ENCODE measurements around the gene NUDT16L1. TPM values are rescaled to one million over a fixed set of nuclear protein-coding genes. Genes with fewer than 3 reads are reported as not detected.

The NUDT16L1 gene
- total and polyA plus RNA-seq, 9 of the 15 experiments (the other 6 are each of a cell fraction or from before 2014, with no cell fraction given) = 1.4 to 37.6 (median 13.7) TPM

- TF ChIP-seq PRDM10 (IDR thresholded peaks at IDR 0.05; ENCODE audit: partially characterized antibody) = peak; percentile 23
- no peak for TF ChIP-seq CC2D1A (IDR thresholded peaks at IDR 0.05)
- TF ChIP-seq HNRNPK (IDR thresholded peaks at IDR 0.05; ENCODE audit: low read depth, low read length, poor library complexity, severe bottlenecking) = no peak
- peak; percentile 91 for TF ChIP-seq USF2 (CRISPR knock-in tag; IDR thresholded peaks at IDR 0.05)
- no peak for TF ChIP-seq LCOR (CRISPR knock-in tag; IDR thresholded peaks at IDR 0.05)
- TF ChIP-seq SPI1 (IDR thresholded peaks at IDR 0.05; ENCODE audit: borderline replicate concordance, low read depth, low read length) = no peak
- TF ChIP-seq ZFX (CRISPR knock-in tag; IDR thresholded peaks at IDR 0.05) = no peak
- no peak for TF ChIP-seq ZNF780A (CRISPR knock-in tag; IDR thresholded peaks at IDR 0.05)
- no peak for TF ChIP-seq BRF1 (IDR thresholded peaks at IDR 0.05; ENCODE audit: borderline replicate concordance, extremely low read depth, insufficient read length)
- no peak for TF ChIP-seq HDAC2 (IDR thresholded peaks at IDR 0.05)
- TF ChIP-seq CBFA2T2 (conservative IDR thresholded peaks at IDR 0.05) = peak; percentile 52
- TF ChIP-seq FOXA3 (CRISPR knock-in tag; conservative IDR thresholded peaks at IDR 0.05 in 1 of 2, IDR thresholded peaks at IDR 0.05 in 1 of 2) = no peak
- TF ChIP-seq ZNF408 (CRISPR knock-in tag; IDR thresholded peaks at IDR 0.05; ENCODE audit: low read depth) = no peak
- TF ChIP-seq TGIF2 (CRISPR knock-in tag; IDR thresholded peaks at IDR 0.05) = no peak
- TF ChIP-seq ZNF3 (CRISPR knock-in tag; IDR thresholded peaks at IDR 0.05) = no peak
- TF ChIP-seq PHF21A (IDR thresholded peaks at IDR 0.05; ENCODE audit: borderline replicate concordance, low read depth) = no peak
- TF ChIP-seq RBM25 (IDR thresholded peaks at IDR 0.05; ENCODE audit: low read depth, low read length, severe bottlenecking) = no peak
- TF ChIP-seq SP1 (CRISPR knock-in tag; IDR thresholded peaks at IDR 0.05) = no peak
- TF ChIP-seq HDAC3 (IDR thresholded peaks at IDR 0.05; ENCODE audit: borderline replicate concordance, partially characterized antibody) = no peak
- TF ChIP-seq TFE3 (CRISPR knock-in tag; IDR thresholded peaks at IDR 0.05) = peak; percentile 32; the same call in 1 of the 2 replicates
- no peak for TF ChIP-seq IRF9 (tag; IDR thresholded peaks at IDR 0.05)
- no peak for TF ChIP-seq BRD9 (IDR thresholded peaks at IDR 0.05; ENCODE audit: low read depth, partially characterized antibody)
- peak; percentile 88 for TF ChIP-seq RAD51 (IDR thresholded peaks at IDR 0.05; ENCODE audit: borderline replicate concordance, low read depth)
- TF ChIP-seq KLF10 (CRISPR knock-in tag; IDR thresholded peaks at IDR 0.05) = no peak
Measured at GRCh38 chr16:4745274-4745569, 51.9 kb downstream of the NUDT16L1 start (continued).
